Activated naive CD4-positive, alpha-beta T cell treated with anti-CD3 and anti-CD28 coated beads, Interleukin-2, amount 10 ng/mL, durations not matched to agents 7 days and 5 days (primary cell): Measurements from ENCODE around the gene THRB.

Source experiments
- CTCF ChIA-PET: fragments of 350-600 bp; sonication (Branson Sonifier 250); formaldehyde crosslinking; loops from one replicate; lab custom pipeline; 2021; ENCODE audit warnings: antibody characterized with exemption; lab: Charles Lee
- DNase-seq: peaks from one replicate; pipeline ENCODE4 v3.0.0-alpha.2; 2020
- H3K27ac Mint-ChIP-seq: one replicate; pipeline ENCODE4 v1.8.0; 2021; ENCODE audit warnings: mild to moderate bottlenecking, moderate library complexity, mixed read lengths
- H3K27me3 Mint-ChIP-seq: one replicate; pipeline ENCODE4 v1.8.0; 2021; ENCODE audit warnings: mild to moderate bottlenecking, mixed read lengths
- H3K36me3 Mint-ChIP-seq: one replicate; pipeline ENCODE4 v1.8.0; 2021; ENCODE audit warnings: mixed read lengths
- H3K4me1 Mint-ChIP-seq: one replicate; pipeline ENCODE4 v1.8.0; 2021; ENCODE audit warnings: mixed read lengths
- H3K4me3 Mint-ChIP-seq: one replicate; pipeline ENCODE4 v1.8.0; 2021; ENCODE audit warnings: mild to moderate bottlenecking, moderate library complexity, mixed read lengths
- H3K9me3 Mint-ChIP-seq: one replicate; pipeline ENCODE4 v1.8.0; 2021; ENCODE audit warnings: mixed read lengths

THRB gene

DNA sequence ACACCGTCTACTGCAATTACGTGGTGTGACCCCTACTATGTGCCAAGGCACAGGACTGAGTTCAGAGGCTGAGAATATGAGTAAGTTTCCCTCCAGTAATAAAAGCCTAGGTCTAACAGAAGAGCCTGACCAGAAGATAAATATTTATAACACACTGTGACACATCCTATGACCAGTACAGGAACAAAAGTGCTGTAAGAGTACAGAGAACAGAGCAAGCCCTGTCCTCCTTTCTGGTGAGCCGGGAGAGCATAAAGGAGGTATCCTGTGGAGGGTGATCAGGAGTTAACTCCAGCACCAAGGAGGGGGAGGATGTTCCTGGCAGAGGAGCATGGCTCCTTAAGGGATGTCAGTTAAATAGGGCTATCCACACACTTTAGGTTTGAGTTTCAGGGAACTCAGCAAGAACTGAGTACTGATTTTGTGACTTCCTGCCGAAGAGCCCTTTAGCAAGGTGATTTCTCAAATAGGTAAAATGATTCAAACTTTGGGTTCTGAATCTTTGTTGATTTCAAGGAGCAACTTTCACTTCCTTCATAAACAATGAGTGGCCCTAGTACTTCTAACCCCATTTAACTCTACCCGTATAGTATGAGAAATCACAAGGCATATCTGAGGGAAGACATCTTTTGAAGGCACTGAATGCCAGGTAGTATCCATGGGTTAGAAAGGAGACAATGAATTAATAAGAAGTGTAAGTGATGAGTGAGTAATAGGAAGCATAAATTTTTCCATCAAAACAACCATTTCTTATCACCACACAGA is 198.0 kb downstream of the THRB start:
- Mint-ChIP-seq H3K4me3 (no peak overlapping the region), H3K36me3 (no peaks in the 10 kb centered on the region), H3K27me3 (no peaks in the 10 kb centered on the region), H3K9me3 (no peaks in the 10 kb centered on the region), H3K27ac (no peak overlapping the region), H3K4me1 (no peaks in the 10 kb centered on the region)
- DNase-seq = no peak
- CTCF ChIA-PET = no interaction called here

DNA sequence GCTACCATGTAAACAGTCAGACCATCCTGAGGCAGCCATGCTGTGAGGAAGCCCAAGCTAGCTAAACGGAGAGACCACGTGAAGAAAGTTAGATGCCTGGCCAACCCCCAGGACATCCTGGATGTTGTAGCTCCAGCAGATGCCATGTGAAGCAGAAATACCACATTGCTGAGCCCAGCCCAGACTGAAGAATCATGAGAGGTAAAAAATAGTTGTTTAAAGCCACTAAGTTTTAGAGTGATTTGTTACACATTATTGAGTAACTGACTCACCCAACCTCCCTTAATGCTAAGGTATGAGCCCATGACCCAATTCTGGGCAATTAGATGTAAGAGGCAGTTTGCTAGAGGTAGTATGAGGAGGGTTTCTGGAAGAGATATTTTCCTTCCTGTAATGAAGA is 200.5 kb downstream of the THRB start:
- CTCF ChIA-PET = no interaction called here
- Mint-ChIP-seq H3K36me3 (no peaks in the 10 kb centered on the region), H3K4me1 (no peaks in the 10 kb centered on the region), H3K27me3 (no peaks in the 10 kb centered on the region), H3K4me3 (no peak overlapping the region), H3K27ac (no peak overlapping the region), H3K9me3 (no peaks in the 10 kb centered on the region)
- DNase-seq = no peak

DNA sequence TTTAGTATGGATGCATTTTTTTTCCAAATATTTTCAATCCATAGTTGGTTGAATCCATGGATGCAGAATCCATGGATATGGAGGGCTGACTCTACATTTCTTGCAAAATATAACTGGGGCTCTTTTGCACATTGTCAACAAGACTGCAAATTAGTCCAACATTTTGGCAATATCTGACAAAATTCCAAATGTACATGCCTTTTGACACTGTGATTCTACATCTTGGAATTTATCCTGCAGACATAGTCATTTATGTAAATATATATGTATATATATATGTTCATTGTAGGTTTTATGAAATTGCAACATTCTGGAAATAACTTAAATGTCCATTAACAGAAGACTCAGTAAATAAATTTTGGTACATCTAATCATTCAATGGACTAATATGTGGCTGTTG is 203.0 kb downstream of the THRB start:
- no peaks in the 10 kb centered on the region for H3K4me1 Mint-ChIP-seq
- no peaks in the 10 kb centered on the region for H3K36me3 Mint-ChIP-seq
- no peak overlapping the region for H3K27ac Mint-ChIP-seq
- CTCF ChIA-PET = no interaction called here
- no peaks in the 10 kb centered on the region for H3K27me3 Mint-ChIP-seq
- no peaks in the 10 kb centered on the region for H3K9me3 Mint-ChIP-seq
- DNase-seq = no peak
- H3K4me3 Mint-ChIP-seq = no peak overlapping the region

DNA sequence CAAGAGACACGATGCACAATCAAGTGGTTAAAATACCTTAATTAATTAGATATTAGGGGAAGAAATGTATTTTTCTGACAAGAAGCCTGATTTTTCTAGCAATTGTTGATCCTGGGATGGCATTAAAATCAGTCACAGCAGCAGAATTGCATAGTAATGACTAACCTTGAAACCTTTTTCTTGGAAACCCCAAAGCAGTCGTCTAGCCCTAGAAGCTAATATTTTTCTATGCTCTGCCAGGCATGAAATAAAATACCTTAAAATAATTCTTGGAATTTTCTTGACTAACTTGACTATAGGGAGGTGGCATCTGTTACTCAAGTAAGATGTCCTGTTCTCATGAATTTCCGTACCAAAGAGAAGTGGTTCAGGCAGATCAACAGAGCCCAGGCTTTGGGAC is 204.1 kb downstream of the THRB start:
- H3K27ac Mint-ChIP-seq = no peak overlapping the region
- CTCF ChIA-PET = no interaction called here
- no peak for DNase-seq
- H3K4me1 Mint-ChIP-seq = no peaks in the 10 kb centered on the region
- H3K27me3 Mint-ChIP-seq = no peaks in the 10 kb centered on the region
- no peak overlapping the region for H3K4me3 Mint-ChIP-seq
- H3K9me3 Mint-ChIP-seq = no peaks in the 10 kb centered on the region
- no peaks in the 10 kb centered on the region for H3K36me3 Mint-ChIP-seq

DNA sequence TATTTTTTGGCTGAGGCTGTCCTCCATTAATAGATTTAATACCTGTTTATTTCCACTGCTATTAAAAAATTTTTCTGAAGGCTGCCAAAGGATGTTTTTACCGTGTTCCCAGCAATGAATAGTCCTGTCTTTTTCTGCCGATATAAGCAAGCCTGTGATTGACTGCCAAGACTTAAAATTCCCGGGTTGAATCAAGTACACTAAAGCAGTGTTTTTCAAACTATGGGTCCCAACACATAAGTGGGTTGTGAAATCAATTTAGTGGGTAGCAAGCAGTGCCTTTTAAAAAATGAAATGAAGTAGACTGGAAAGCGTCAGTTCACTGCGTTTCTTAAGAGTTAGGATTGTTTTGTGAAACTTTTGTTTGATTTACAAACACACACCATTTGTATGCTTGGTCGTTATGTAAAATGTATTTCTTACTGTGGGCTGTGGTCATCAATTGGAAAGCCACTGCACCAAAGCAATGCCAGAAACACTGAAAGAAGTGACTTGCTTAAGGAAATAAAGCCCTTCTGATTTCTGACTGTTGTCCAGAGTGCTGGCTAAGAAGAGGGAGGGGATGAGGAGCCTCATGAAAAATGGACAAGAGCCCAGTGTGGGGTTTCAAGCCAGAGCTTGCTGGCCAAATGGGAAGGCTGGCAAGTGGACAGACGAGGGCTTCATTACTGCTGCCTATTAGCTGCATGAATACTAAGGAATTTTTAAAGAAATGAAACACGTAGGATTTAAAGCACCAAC is 206.0 kb downstream of the THRB start:
- Mint-ChIP-seq H3K27me3 (no peaks in the 10 kb centered on the region), H3K36me3 (no peaks in the 10 kb centered on the region), H3K4me3 (no peak overlapping the region), H3K27ac (no peak overlapping the region), H3K9me3 (no peaks in the 10 kb centered on the region), H3K4me1 (no peaks in the 10 kb centered on the region)
- no peak for DNase-seq
- CTCF ChIA-PET = no interaction called here

DNA sequence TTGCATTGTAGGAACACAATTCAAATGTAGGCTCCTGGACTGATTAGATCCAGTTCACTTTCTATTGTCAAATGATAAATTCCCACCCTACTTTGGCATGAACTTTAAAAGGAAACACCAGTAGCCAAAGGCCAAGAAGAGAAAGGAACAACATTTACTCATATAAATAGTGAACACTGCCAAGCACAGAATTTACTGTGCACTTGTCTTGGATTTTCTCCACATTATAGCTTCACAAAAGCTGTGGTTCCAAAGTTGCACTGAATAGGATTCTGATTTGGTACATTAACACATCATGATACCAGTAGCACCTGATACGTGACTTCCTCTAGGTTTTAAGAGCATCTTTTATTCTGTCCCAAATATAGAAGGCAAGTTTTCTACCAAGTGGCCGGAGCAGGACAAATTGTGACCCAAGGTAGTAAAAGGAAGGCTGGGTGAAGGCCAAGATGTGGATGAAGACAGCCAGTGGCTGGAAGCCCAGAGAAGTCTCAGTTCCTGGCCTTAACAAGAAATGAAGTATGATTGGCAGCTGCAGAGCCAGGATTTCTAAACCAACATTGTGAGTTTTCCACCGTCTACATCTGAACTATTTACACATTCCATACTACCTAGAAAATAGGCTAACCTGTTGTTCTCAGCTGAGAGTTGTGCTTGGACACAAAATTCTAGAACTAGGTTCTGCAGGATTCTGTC is 206.7 kb downstream of the THRB start:
- H3K27ac Mint-ChIP-seq = no peak overlapping the region
- no peaks in the 10 kb centered on the region for H3K27me3 Mint-ChIP-seq
- CTCF ChIA-PET = no interaction called here

DNA sequence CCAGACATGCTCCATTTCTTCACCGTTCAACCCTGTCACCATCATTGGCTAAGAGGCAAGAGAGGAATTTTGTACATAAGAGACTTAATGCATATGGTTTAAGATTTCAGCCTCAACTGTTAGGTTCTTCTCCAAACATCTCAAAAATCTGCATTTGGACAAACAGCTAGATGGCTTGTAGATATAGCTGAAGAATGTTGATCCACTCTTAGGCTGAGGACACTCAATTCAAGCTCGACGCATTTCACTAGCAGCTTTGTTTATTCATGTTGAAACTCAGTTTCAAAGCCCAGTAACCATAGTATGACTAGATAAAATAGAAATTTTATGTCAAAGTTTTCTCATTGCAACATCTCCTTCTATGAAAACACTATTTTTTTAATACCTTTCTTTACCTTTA is 208.2 kb downstream of the THRB start:
- CTCF ChIA-PET = no interaction called here

More for the DNA sequence above, 206.7 kb downstream of the THRB start:
- H3K9me3 Mint-ChIP-seq = no peaks in the 10 kb centered on the region
- H3K4me3 Mint-ChIP-seq = no peak overlapping the region
- no peak for DNase-seq
- H3K36me3 Mint-ChIP-seq = no peaks in the 10 kb centered on the region
- no peaks in the 10 kb centered on the region for H3K4me1 Mint-ChIP-seq

DNA sequence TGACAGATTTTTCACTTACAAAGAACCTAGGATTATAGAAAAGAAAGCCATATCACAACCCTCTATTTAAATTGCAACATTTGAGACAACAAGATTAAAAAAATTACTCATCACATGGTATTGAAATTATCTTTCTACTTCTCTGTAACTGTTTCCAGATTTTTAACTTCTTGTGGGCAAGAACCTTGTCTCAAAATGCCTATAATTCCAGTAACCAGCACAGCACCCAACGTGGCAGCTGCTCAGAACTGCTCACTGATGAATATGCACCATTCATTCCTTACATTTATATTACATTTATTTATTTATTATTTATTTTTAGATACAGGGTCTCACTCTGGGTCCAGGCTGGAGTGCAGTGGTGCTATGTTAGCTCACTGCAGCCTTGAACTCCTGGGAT is 216.1 kb downstream of the THRB start:
- DNase-seq = no peak
- H3K27me3 Mint-ChIP-seq = no peaks in the 10 kb centered on the region
- CTCF ChIA-PET = no interaction called here
- H3K27ac Mint-ChIP-seq = no peak overlapping the region
- no peak overlapping the region for H3K4me3 Mint-ChIP-seq
- H3K9me3 Mint-ChIP-seq = no peaks in the 10 kb centered on the region
- no peaks in the 10 kb centered on the region for H3K4me1 Mint-ChIP-seq
- H3K36me3 Mint-ChIP-seq = no peaks in the 10 kb centered on the region

More for the DNA sequence above, 208.2 kb downstream of the THRB start:
- Mint-ChIP-seq H3K27ac (no peak overlapping the region), H3K36me3 (no peaks in the 10 kb centered on the region), H3K27me3 (no peaks in the 10 kb centered on the region), H3K4me1 (no peaks in the 10 kb centered on the region), H3K4me3 (no peak overlapping the region), H3K9me3 (no peaks in the 10 kb centered on the region)
- no peak for DNase-seq

DNA sequence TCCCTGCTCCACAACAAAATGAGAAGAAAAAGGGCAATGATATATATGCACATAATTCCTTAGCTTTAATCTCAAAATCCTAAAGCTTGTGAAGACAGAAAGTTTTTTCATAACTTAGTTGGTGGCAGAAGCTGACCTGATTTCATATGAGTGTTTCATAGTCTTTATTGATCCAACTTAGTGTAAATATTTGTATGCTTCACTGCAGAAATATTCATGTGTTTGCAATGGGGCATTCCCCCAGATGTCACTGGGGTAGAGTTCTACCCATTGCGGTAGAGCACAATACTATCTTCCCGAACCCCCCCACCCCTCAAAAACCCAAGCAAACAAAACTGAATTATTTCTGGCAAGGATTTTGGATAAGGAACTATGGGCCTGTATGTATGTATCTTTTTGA is 221.2 kb downstream of the THRB start:
- Mint-ChIP-seq H3K27me3 (no peaks in the 10 kb centered on the region), H3K9me3 (no peaks in the 10 kb centered on the region), H3K4me1 (no peaks in the 10 kb centered on the region), H3K36me3 (no peaks in the 10 kb centered on the region), H3K4me3 (no peak overlapping the region), H3K27ac (no peak overlapping the region)
- DNase-seq = no peak
- CTCF ChIA-PET = interaction anchor here (0.6 to 1.0 kb wide), 2 partner anchors 9 to 11 kb away, joined by 4 read pairs; no protein-coding TSS in a partner anchor

DNA sequence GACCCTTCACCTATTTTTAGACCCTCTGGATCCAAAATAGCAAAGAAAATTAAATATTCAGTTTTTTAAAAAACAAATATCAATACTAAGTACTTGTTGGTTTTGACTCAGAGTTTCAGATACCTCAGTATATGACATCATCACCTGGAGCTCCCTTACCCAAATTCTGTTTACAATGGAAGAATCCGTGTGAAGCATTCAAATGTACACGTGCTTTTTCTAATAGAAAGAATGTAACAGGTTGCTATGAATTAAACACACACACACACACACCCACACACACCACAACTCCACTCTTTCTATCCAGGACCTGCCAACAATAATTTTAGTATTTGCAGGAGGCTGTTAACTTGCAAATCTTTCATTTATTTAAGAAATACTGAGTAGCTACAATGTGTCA is 221.8 kb downstream of the THRB start:
- no peak for DNase-seq
- Mint-ChIP-seq H3K4me3 (no peak overlapping the region), H3K27ac (no peak overlapping the region), H3K9me3 (no peaks in the 10 kb centered on the region), H3K27me3 (no peaks in the 10 kb centered on the region), H3K36me3 (no peaks in the 10 kb centered on the region), H3K4me1 (no peaks in the 10 kb centered on the region)
- CTCF ChIA-PET = interaction anchor here (0.6 to 1.0 kb wide), 2 partner anchors 8 to 10 kb away, joined by 4 read pairs; no protein-coding TSS in a partner anchor

DNA sequence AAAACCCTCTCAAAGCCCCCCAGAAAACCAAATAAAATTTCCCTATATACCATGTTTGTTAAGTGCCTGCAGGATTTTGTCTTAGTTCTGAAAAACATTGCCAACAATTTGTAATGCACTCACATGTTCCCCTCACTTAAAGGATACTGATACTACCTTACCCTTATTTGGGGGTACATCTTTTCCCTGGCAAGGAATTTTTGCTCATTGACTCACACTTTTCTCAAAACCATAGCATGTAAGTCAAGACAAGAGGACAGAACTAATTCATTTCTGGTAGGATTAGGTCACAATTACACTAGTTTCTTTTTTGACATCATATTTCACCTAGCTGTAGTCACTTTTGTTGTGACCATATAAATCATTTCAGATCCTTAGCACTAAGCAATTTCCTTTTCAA is 222.2 kb downstream of the THRB start:
- Mint-ChIP-seq H3K27me3 (no peaks in the 10 kb centered on the region), H3K36me3 (no peaks in the 10 kb centered on the region), H3K9me3 (no peaks in the 10 kb centered on the region), H3K27ac (no peak overlapping the region), H3K4me1 (no peaks in the 10 kb centered on the region), H3K4me3 (no peak overlapping the region)
- no peak for DNase-seq
- CTCF ChIA-PET = no interaction called here

DNA sequence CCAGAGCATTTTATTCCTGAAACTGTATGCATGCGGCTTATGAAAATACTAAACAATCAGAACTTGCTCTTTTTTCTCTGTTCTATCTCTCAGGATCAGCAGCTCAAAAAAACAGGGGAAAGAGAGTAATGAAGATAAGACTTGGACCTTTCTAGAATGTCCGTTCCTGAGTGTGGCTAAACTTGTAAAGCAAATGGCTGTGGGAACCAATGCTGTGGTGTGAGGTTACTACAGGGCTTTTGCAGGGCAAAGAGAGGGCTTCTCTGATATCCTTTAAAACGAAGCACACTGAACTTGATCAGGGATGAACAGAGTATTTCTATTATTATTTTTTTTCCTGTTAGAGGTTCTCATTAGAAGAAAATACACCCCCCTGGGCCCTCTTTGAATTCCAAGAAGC is 223.4 kb downstream of the THRB start:
- no peak overlapping the region for H3K27ac Mint-ChIP-seq
- H3K4me3 Mint-ChIP-seq = no peak overlapping the region
- no peaks in the 10 kb centered on the region for H3K9me3 Mint-ChIP-seq
- H3K4me1 Mint-ChIP-seq = no peaks in the 10 kb centered on the region
- DNase-seq = no peak
- H3K36me3 Mint-ChIP-seq = no peaks in the 10 kb centered on the region
- peaks cover 5% of the 10 kb centered on the region for H3K27me3 Mint-ChIP-seq
- CTCF ChIA-PET = no interaction called here

DNA sequence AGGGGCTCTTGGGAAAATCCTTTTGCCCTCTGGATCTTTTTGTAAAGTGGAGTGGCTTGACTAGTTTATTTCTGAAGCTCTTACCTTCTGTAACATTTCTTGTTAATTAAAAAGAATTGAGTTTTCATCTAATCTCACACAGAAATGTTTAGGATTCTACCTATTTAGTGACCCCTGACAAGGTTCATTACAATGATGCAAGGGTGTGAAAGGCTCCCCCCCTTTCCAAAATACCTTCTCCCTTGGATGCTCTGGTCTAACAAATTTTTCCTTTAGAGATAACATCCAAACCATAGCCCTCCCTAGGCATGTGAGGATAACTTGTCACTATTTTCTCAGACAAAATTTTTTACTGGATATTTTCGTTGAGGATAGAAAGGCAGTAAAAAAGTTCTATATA is 223.9 kb downstream of the THRB start:
- H3K4me1 Mint-ChIP-seq = no peaks in the 10 kb centered on the region

DNA sequence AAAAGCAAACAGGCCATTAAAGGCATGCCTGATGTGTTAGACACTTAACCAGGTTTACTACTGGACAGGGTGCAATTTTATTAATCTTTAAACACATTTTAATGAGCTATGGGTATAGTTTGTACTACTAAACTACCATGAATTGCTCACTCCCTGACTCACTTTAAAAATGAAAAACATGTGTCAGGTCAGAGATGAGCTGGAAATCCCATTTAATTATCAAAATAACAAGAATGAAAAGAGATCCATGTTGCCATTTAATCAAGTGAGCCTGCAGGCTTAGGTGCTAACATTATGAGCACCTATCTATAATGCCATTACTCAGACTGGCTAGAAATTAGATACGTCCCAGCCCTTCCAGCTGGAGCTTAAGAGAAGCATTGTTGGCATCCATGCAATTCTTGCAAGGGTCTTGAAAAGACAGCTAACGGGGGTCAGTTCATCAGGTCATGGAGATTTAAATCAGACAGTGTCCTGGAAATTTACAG is 224.4 kb downstream of the THRB start:
- H3K27ac Mint-ChIP-seq = no peak overlapping the region
- DNase-seq = no peak
- peaks cover 8% of the 10 kb centered on the region for H3K27me3 Mint-ChIP-seq
- no peaks in the 10 kb centered on the region for H3K9me3 Mint-ChIP-seq
- no peak overlapping the region for H3K4me3 Mint-ChIP-seq
- CTCF ChIA-PET = no interaction called here
- no peaks in the 10 kb centered on the region for H3K36me3 Mint-ChIP-seq
- no peaks in the 10 kb centered on the region for H3K4me1 Mint-ChIP-seq

More for the DNA sequence above, 223.9 kb downstream of the THRB start:
- CTCF ChIA-PET = no interaction called here
- H3K27me3 Mint-ChIP-seq = peaks cover 8% of the 10 kb centered on the region
- H3K36me3 Mint-ChIP-seq = no peaks in the 10 kb centered on the region
- H3K9me3 Mint-ChIP-seq = no peaks in the 10 kb centered on the region
- no peak overlapping the region for H3K4me3 Mint-ChIP-seq
- DNase-seq = no peak
- no peak overlapping the region for H3K27ac Mint-ChIP-seq
